Measurements from ENCODE around the gene NKAIN2. TPM values are rescaled to one million over a fixed set of nuclear protein-coding genes. Genes with fewer than 3 reads are reported as not detected.

Gene NKAIN2
- total RNA-seq, 1 donor from 2014 or later = 0.59 TPM

DNA sequence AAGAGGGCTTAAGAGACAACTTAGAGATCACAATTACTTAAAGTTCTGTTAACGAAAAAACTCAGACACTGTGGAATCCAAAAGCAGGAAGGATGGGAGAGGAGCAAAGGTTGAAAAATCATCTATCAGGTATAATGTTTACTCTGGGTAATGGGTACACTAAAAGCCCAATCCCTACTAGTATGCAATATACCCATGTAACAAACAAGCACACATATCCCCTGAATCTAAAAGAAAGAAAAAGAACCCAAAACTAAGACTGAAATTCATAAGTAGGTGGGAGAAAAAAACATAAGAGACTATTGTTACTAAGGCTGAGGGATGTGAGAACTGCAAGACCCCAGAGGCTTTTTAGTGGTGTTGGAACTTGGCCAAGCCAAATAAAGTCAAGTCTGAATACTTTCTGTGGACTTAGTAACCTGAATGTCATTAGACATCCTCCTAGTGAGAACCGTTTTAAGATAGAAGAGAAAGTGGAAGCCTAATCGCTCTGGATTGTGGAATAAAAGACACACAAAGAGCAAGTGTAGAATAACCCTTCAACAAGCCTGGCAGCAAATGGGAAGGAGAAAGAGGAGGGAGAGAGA lies 969.2 kb downstream of the NKAIN2 start:
- no peak for DNase-seq

DNA sequence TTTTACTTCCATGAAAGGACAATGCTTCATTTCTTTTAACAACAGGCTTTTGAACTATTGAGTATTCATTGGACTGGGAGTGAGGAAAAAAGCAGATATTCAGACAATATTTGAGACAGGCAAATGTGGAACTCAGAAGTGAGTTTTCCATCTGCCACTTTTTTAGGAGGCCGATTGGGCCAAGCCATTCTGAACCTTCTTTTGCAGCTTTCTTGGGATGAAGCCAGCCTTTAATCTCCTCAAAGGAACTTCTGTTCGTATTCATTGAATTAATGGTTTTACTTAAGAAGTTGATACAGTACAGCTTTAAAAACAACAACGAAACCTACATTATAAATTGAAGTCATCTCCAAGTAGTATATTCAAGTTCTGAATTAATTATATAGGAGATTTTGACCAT lies 971.5 kb downstream of the NKAIN2 start:
- DNase-seq = no peak

- no peak for DNase-seq
Observed at GRCh38 chr6:124777863-124778262, 974.2 kb downstream of the NKAIN2 start.

DNA sequence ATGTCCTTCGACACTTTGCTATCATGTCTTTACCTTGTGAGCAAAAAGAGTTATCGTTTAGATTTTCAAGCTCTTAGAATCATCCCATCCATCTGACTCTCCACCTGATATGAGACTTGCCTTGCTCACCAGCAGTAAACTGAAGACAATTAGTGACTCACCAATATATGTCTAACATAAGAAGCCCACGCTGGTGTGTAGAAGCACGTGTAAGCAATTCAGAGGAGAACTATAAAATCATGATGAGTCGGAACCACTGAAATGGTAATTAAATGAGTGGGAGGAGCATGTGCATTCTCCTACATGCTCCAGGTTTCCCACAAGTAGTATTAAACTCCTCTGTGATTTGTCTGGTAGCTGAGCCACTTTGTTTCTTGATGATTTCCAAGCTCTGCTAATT lies 977.0 kb downstream of the NKAIN2 start:
- no peak for DNase-seq

GRCh38 chr6:124783344-124783743 lies 979.7 kb downstream of the NKAIN2 start:
- no peak for DNase-seq

GRCh38 chr6:124791156-124791555 lies 987.5 kb downstream of the NKAIN2 start:
- no peak for DNase-seq

GRCh38 chr6:124792386-124792785 lies 988.7 kb downstream of the NKAIN2 start:
- no peak for DNase-seq

DNA sequence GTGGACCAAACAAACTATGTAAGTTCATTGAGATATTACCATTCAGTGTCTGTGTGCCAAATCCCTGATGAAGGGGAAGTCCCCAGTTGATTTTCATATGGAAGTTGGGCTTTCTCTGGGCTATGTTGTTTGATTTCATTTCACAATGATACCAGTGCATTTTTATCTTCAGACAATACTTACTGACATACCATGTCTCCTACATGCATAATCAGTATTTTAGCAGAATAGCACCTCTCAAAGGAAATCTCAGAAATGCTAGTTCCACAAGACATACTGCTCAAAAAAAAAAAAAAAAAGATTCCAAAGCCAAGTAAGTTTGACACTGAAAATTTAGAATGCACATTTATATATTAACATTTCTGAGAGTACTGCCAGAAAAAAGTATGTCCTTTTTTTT lies 989.7 kb downstream of the NKAIN2 start:
- DNase-seq = no peak

DNA sequence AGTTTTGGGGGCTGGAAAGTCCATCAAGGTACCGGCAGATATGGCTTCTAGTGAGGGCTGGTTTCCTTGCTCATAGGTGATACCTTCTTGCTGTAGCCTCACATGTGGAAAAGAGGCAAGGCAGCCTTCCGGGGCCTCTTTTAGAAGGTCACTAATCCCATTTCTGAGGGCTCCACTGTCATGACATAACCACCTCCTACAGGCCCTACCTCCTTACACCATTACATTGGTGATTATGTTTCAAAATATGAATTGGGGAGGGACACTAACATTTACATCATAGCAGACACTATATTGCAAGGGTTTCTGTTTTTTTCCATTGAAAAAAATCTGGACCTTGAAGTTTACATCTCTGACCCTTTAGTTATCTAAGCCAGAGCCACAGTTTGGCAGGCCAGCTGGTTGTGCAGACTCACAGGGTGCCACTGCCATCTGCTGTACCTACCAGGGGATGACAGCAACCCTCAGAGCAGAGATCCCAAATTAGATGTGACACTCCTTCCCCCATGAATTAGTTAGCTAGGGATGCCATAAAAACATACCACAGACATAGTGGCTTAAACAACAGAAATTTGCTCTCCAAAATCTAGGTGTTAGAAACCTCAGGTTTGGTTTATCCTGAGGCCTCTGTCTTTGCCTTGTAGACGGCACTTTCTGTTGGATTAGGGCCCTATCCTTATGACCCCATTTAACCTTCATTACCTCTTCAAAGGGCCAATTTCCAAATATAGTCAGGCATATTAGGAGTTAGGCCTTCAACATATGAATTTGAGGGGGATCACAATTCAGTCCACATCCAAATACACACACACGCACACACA lies 992.2 kb downstream of the NKAIN2 start:
- DNase-seq = no peak

GRCh38 chr6:124796464-124796970 lies 992.9 kb downstream of the NKAIN2 start:
- no peak for DNase-seq

DNA sequence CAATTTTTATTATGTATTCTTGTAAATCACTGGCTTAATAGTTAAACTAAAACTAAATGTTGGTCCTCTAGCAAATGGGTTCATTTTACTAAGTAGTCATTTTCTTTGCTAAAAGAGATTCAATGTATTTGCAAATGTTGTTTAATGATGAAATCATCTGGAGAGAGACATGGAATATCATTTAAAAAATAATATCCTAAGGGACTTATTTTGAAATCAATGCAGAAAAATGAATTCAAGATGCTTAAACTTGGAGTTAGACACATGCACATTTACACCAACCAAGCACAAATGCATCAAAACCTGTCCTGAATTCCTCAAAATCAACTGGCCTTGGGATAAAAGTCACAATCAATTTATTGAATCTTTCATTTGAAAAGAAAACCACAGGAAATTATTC lies 993.6 kb downstream of the NKAIN2 start:
- DNase-seq = no peak

- no peak for DNase-seq
Observed at GRCh38 chr6:124798942-124799496, 995.4 kb downstream of the NKAIN2 start.

GRCh38 chr6:124799638-124800037 lies 996.0 kb downstream of the NKAIN2 start:
- DNase-seq = no peak

DNA sequence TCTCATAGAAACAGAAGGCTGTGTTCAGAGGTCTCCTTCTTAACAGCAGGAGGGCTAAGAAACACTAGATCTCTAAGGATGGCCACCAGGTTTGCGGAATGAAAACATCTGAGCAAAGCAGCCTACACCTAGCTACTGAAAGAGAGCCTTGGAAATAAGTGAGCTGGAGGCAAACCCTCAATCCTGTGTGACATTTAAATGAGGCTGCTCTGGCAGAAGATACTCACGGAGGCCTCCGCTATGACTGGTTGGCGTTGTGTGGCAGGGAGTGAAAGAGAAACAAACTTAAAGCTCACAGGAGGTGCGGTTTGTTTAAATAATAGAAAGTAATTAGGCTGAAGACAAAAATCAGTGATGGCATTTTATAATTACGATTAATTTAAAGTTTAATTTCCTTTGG lies 996.6 kb downstream of the NKAIN2 start:
- DNase-seq = no peak

DNA sequence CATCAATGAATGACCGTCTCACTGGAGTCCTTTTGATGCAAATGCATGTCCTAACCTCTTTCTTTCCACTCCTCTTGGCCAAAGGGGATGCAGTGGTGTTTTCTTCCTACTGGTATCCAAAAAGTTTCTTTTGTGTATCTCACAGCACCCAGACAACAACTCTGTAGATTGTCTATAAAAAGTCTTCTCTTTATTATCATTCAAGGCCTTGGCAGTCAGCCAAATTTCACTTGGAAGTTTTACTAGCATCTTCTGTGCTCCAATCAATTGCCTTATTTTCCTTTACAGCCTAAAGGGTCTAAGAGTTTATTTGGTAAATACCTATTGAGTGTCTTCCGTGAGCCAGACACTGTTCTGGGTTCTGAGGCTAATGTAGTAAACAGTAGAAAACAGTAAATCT lies 1008.4 kb downstream of the NKAIN2 start:
- no peak for DNase-seq

- DNase-seq = no peak
Observed at GRCh38 chr6:124819346-124819745, 1015.7 kb downstream of the NKAIN2 start.

- no peak for DNase-seq
Observed at GRCh38 chr6:124822204-124822613, 1018.5 kb downstream of the NKAIN2 start.

DNA sequence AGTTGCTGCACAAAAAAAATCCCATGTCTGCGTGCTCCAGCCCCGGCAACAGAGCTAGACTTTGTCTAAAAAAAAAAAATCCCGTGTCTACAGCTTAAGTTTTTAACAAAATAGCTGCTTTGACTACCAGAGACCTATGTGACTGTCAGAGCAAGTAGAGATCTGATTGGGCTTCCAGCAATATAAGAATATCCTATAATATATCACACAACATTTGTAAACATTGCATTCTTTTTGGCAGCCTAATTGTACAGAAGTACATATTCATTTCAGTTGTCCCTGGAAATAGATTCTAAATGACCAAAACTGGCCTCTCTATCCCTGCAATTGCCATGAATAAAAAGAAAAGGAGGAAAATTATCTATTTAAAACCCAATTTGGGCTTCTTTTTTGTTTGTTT lies 1019.1 kb downstream of the NKAIN2 start:
- DNase-seq = no peak

- no peak for DNase-seq
Observed at GRCh38 chr6:124823240-124824111, 1019.8 kb downstream of the NKAIN2 start.

GRCh38 chr6:124825564-124825963 lies 1021.9 kb downstream of the NKAIN2 start:
- no peak for DNase-seq

DNA sequence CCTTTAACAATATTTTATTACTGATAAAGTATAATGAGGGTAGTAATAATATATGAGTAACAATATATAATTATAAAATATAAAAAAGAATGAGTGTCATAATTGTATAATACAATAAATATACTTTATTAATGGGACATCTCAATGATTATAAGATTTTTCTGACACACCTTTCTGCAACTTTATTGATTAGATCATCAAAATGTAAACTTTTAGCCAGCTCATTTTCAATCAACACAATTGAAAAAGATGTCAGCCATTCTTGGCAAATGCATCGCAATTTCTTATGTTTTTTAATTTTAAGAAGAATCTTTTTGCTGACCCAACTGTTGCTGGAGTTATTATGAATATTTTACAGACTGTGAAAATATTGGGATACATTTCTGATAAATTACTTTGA lies 1026.2 kb downstream of the NKAIN2 start:
- no peak for DNase-seq

DNA sequence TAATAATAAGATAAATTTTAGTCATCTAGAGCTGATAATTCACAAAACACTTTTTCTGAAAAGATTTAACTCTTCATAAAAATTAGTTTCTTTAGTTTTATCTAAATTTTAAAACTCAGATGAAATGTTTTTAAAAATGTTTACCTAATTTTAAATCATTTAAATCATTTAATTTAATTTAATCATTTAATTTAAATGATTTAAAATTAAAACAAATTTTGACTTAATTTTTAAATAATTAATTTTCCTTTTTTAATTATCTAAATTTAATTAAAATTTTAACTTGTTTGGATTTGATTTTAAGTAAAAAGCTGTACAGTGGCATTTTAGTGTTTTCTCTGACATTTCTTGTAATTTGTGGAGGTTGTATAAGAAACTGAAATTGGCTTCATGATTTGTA lies 1026.8 kb downstream of the NKAIN2 start:
- DNase-seq = no peak

All from skin of body (tissue), 2 donors.